CD14-positive monocyte (primary cell): ENCODE results near the gene NDFIP1. TPM values are rescaled to one million over a fixed set of nuclear protein-coding genes. Genes with fewer than 3 reads are reported as not detected.

ENCODE experiments used
- DNase-seq, 3 donors: peaks; one replicate each; pipeline ENCODE4 v3.0.0-alpha.2; 2011 to 2022
- H2AFZ ChIP-seq: 2 replicates; pipeline ENCODE4 v1.6.0; 2012; ENCODE audit warnings: mild to moderate bottlenecking, low read depth, low read length, inconsistent platforms; ENCODE audit not compliant: insufficient read depth, poor library complexity, severe bottlenecking
- H3K27ac ChIP-seq, 2 donors: 1 replicate in 1 of 2; 2 replicates in 1 of 2; pipeline ENCODE4 v1.5.1; 2012 to 2013; ENCODE audit warnings: low read length in 2 of 2, control low read depth in 1 of 2, inconsistent platforms in 1 of 2, low read depth in 1 of 2, mild to moderate bottlenecking in 1 of 2
- H3K27me3 ChIP-seq, 2 donors: one replicate each; pipeline versions ENCODE4 v1.6.0 to v1.6.1; 2011 to 2013; ENCODE audit warnings: low read length in 2 of 2; ENCODE audit not compliant: control insufficient read depth in 2 of 2, insufficient read depth in 2 of 2
- H3K36me3 ChIP-seq, 2 donors: replicated peaks in 1 of 2; 1 replicate in 1 of 2; 2 replicates in 1 of 2; pipeline versions ENCODE4 v1.5.1 to v1.6.1; 2012 to 2013; ENCODE audit warnings: low read length in 2 of 2, control low read depth in 1 of 2, inconsistent platforms in 1 of 2, mild to moderate bottlenecking in 1 of 2; ENCODE audit not compliant: insufficient read depth in 2 of 2, control insufficient read depth in 1 of 2
- H3K4me1 ChIP-seq, 2 donors: 1 replicate in 1 of 2; 2 replicates in 1 of 2; pipeline versions ENCODE4 v1.5.1 to v1.6.1; 2012 to 2013; ENCODE audit warnings: low read length in 2 of 2, control low read depth in 1 of 2, inconsistent platforms in 1 of 2, mild to moderate bottlenecking in 1 of 2, moderate library complexity in 1 of 2; ENCODE audit not compliant: insufficient read depth in 2 of 2, control insufficient read depth in 1 of 2
- H3K4me2 ChIP-seq: replicated peaks from 2 replicates; pipeline ENCODE3; 2012; ENCODE audit warnings: low read length, moderate library complexity, mild to moderate bottlenecking; ENCODE audit not compliant: poor library complexity, severe bottlenecking; ENCODE audit errors: extremely low read depth
- H3K4me3 ChIP-seq, 3 experiments: fragments of 200-600 bp in 1 of 3; sonication (generic) in 1 of 3; replicated peaks in 1 of 3; 1 replicate in 2 of 3; 2 replicates in 1 of 3; pipeline ENCODE4 v1.5.1; 2011 to 2013; ENCODE audit warnings: low read length in 3 of 3, mild to moderate bottlenecking in 3 of 3, control low read depth in 2 of 3, low read depth in 2 of 3, inconsistent platforms in 1 of 3, moderate library complexity in 1 of 3
- H3K79me2 ChIP-seq: 2 replicates; pipeline ENCODE4 v1.6.0; 2012; ENCODE audit warnings: mild to moderate bottlenecking, control low read depth, inconsistent platforms, low read length, moderate library complexity; ENCODE audit not compliant: insufficient read depth
- H3K9ac ChIP-seq: 2 replicates; pipeline ENCODE4 v1.6.0; 2017; ENCODE audit warnings: low read length, mild to moderate bottlenecking; ENCODE audit not compliant: insufficient read depth, poor library complexity, severe bottlenecking
- H3K9me3 ChIP-seq, 2 donors: replicated peaks in 1 of 2; 1 replicate in 1 of 2; 2 replicates in 1 of 2; pipeline versions ENCODE4 v1.5.1 to v1.6.1; 2012 to 2013; ENCODE audit warnings: low read length in 2 of 2, control low read depth in 1 of 2; ENCODE audit not compliant: control insufficient read depth in 1 of 2, insufficient read depth in 1 of 2
- H4K20me1 ChIP-seq: 2 replicates; pipeline ENCODE4 v1.6.0; 2012; ENCODE audit warnings: mild to moderate bottlenecking, low read length, control low read depth, moderate library complexity; ENCODE audit not compliant: insufficient read depth
- H3K27ac Mint-ChIP-seq, 7 donors: one replicate each; pipeline ENCODE4 v1.8.0; 2020; ENCODE audit warnings: mild to moderate bottlenecking in 7 of 7, mixed read lengths in 7 of 7, moderate library complexity in 6 of 7, inconsistent platforms in 2 of 7
- H3K27me3 Mint-ChIP-seq, 3 donors: one replicate each; pipeline ENCODE4 v1.8.0; 2021 to 2022; ENCODE audit warnings: low read depth in 3 of 3, mild to moderate bottlenecking in 3 of 3, mixed read lengths in 3 of 3, moderate library complexity in 3 of 3, inconsistent platforms in 1 of 3
- H3K36me3 Mint-ChIP-seq, 2 donors: one replicate each; pipeline ENCODE4 v1.8.0; 2020; ENCODE audit warnings: mixed read lengths in 2 of 2, inconsistent platforms in 1 of 2, mild to moderate bottlenecking in 1 of 2
- H3K4me1 Mint-ChIP-seq: one replicate; pipeline ENCODE4 v1.8.0; 2020; ENCODE audit warnings: mild to moderate bottlenecking, mixed read lengths
- H3K4me3 Mint-ChIP-seq, 2 donors: one replicate each; pipeline ENCODE4 v1.8.0; 2020; ENCODE audit warnings: mild to moderate bottlenecking in 2 of 2, mixed read lengths in 2 of 2, moderate library complexity in 1 of 2
- H3K9me3 Mint-ChIP-seq, 7 donors: one replicate each; pipeline ENCODE4 v1.8.0; 2020 to 2022; ENCODE audit warnings: mixed read lengths in 7 of 7, mild to moderate bottlenecking in 6 of 7, moderate library complexity in 6 of 7, inconsistent platforms in 2 of 7
- CTCF ChIP-seq: fragments of 200-600 bp; IDR thresholded peaks from one replicate; pipeline ENCODE4 v1.8.0; 2022; ENCODE audit warnings: antibody characterized with exemption, mild to moderate bottlenecking
- WGBS: methylation state at CpG from one replicate; pipeline ENCODE4 v1.1.5; 2013; ENCODE audit warnings: missing lambda C conversion rate; ENCODE audit not compliant: insufficient coverage; 5-methylcytosine and 5-hydroxymethylcytosine counted together
- intact Hi-C, 2 donors: fragments of 100-400 bp; cut with micrococcal nuclease; formaldehyde crosslinking; loops; one replicate each; pipeline versions ENCODE4 v1.15.0 to v1.15.1; 2023
- polyA plus RNA-seq, 3 donors: library from polyadenylated mRNA; depleted of rRNA in 1 of 3; unstranded in 2 of 3; stranded (reverse) in 1 of 3; fragments of 300-500 nt in 2 of 3; fragments of >200 nt in 1 of 3; fragmentation: Illumina TruSeq in 2 of 3; gene quantifications; 1 replicate in 2 of 3; 2 replicates in 1 of 3; pipeline ENCODE4 v1.2.3, GENCODE V29; 2012 to 2021

Gene NDFIP1
- polyA plus RNA-seq, 3 donors: 18.4 to 44.4 (median 44.0) TPM

GRCh38 chr5:142118155-142118686, 9.6 kb downstream of the NDFIP1 start:
- Histone ChIP-seq H3K79me2 (peaks cover 99% of the 10 kb centered on the region), H2AFZ (no peak overlapping the region), H3K27ac (no peak overlapping the region), H3K9me3 (no peaks in the 10 kb centered on the region), H3K4me2 (no peak overlapping the region), H3K36me3 (peaks cover 0 to 24% of the 10 kb centered on the region in 2 donors), H3K27me3 (no peaks in the 10 kb centered on the region), H3K4me3 (no peak overlapping the region), H3K9ac (no peak overlapping the region), H3K4me1 (peaks cover 8 to 11% of the 10 kb centered on the region in 2 donors), H4K20me1 (peaks cover 100% of the 10 kb centered on the region)
- no peak for TF ChIP-seq CTCF
- H3K9me3 Mint-ChIP-seq: no peaks in the 10 kb centered on the region
- DNase-seq: no peak
- peak overlapping the region in 2 of 7 donors; percentile 18 to 48 for H3K27ac Mint-ChIP-seq
- H3K4me3 Mint-ChIP-seq: no peak overlapping the region
- intact Hi-C loops: no loop called here
- H3K36me3 Mint-ChIP-seq: peaks cover 14 to 17% of the 10 kb centered on the region in 2 donors
- peaks cover 51% of the 10 kb centered on the region for H3K4me1 Mint-ChIP-seq
- WGBS: no CpG with 5 or more reads among the region's 3 CpGs
- no peaks in the 10 kb centered on the region for H3K27me3 Mint-ChIP-seq

GRCh38 chr5:142119051-142119625, 10.6 kb downstream of the NDFIP1 start:
- no peak for TF ChIP-seq CTCF
- Histone ChIP-seq H3K9ac (no peak overlapping the region), H3K27ac (no peak overlapping the region), H3K9me3 (no peaks in the 10 kb centered on the region), H3K4me2 (no peak overlapping the region), H3K4me1 (peaks cover 8 to 11% of the 10 kb centered on the region in 2 donors), H3K79me2 (peaks cover 99% of the 10 kb centered on the region), H4K20me1 (peaks cover 100% of the 10 kb centered on the region), H3K27me3 (no peaks in the 10 kb centered on the region), H2AFZ (no peak overlapping the region), H3K4me3 (no peak overlapping the region), H3K36me3 (peaks cover 0 to 24% of the 10 kb centered on the region in 2 donors)
- Mint-ChIP-seq H3K27me3 (no peaks in the 10 kb centered on the region), H3K9me3 (peaks cover 0 to under 1% (median 0%) of the 10 kb centered on the region in 7 donors), H3K4me3 (no peak overlapping the region), H3K4me1 (peaks cover 47% of the 10 kb centered on the region), H3K27ac (peak overlapping the region in 2 of 7 donors; percentile 7 to 44), H3K36me3 (peaks cover 17 to 20% of the 10 kb centered on the region in 2 donors)
- intact Hi-C loops: no loop called here
- DNase-seq: no peak
